Measurements from ENCODE around the gene CC2D1A.

CC2D1A gene

GRCh38 chr19:13908674-13909073 lies 2.7 kb downstream of the CC2D1A start:
- TF ChIP-seq BACH2 (CRISPR knock-in tag; IDR thresholded peaks at IDR 0.05; ENCODE audit: borderline replicate concordance), result no peak
- TF ChIP-seq CSDC2 (CRISPR knock-in tag; IDR thresholded peaks at IDR 0.05), result no peak
- TF ChIP-seq ZNF70 (CRISPR knock-in tag; IDR thresholded peaks at IDR 0.05), result no peak
- TF ChIP-seq ZFP3 (CRISPR knock-in tag; IDR thresholded peaks at IDR 0.05), result no peak
- no peak for TF ChIP-seq TCF4 (CRISPR knock-in tag; IDR thresholded peaks at IDR 0.05; ENCODE audit: borderline replicate concordance)
- no peak for TF ChIP-seq POU6F1 (CRISPR knock-in tag; IDR thresholded peaks at IDR 0.05; ENCODE audit: borderline replicate concordance, low read depth)
- no peak for TF ChIP-seq ZNF565 (CRISPR knock-in tag; conservative IDR thresholded peaks at IDR 0.05; ENCODE audit: low read depth)
- TF ChIP-seq TSHZ2 (CRISPR knock-in tag; IDR thresholded peaks at IDR 0.05), result no peak
- no peak for TF ChIP-seq ZFP30 (CRISPR knock-in tag; IDR thresholded peaks at IDR 0.05)
- no peak for TF ChIP-seq CREB5 (CRISPR knock-in tag; IDR thresholded peaks at IDR 0.05; ENCODE audit: low read depth)
- ATAC-seq, result no peak

- ATAC-seq, result no peak
- no peak for TF ChIP-seq ISL1 (CRISPR knock-in tag; IDR thresholded peaks at IDR 0.05)
- TF ChIP-seq GLIS3 (CRISPR knock-in tag; IDR thresholded peaks at IDR 0.05), result no peak
- TF ChIP-seq CREB5 (CRISPR knock-in tag; IDR thresholded peaks at IDR 0.05; ENCODE audit: low read depth), result no peak
- TF ChIP-seq RARB (CRISPR knock-in tag; IDR thresholded peaks at IDR 0.05), result no peak
- TF ChIP-seq ZNF8 (CRISPR knock-in tag; IDR thresholded peaks at IDR 0.05), result no peak
- TF ChIP-seq PPARA (CRISPR knock-in tag; IDR thresholded peaks at IDR 0.05; ENCODE audit: borderline replicate concordance), result no peak
- no peak for TF ChIP-seq TOX (CRISPR knock-in tag; IDR thresholded peaks at IDR 0.05; ENCODE audit: borderline replicate concordance)
- TF ChIP-seq ZFP3 (CRISPR knock-in tag; IDR thresholded peaks at IDR 0.05), result no peak
- no peak for TF ChIP-seq POU6F1 (CRISPR knock-in tag; IDR thresholded peaks at IDR 0.05; ENCODE audit: borderline replicate concordance, low read depth)
- TF ChIP-seq SNAI2 (CRISPR knock-in tag; IDR thresholded peaks at IDR 0.05), result no peak
- no peak for TF ChIP-seq CSRNP3 (CRISPR knock-in tag; IDR thresholded peaks at IDR 0.05)
- no peak for TF ChIP-seq ESRRG (CRISPR knock-in tag; IDR thresholded peaks at IDR 0.05)
- no peak for TF ChIP-seq CSDC2 (CRISPR knock-in tag; IDR thresholded peaks at IDR 0.05)
- no peak for TF ChIP-seq BACH2 (CRISPR knock-in tag; IDR thresholded peaks at IDR 0.05; ENCODE audit: borderline replicate concordance)
- TF ChIP-seq TCF4 (CRISPR knock-in tag; IDR thresholded peaks at IDR 0.05; ENCODE audit: borderline replicate concordance), result no peak
These were observed 3.4 kb downstream of the CC2D1A start for GRCh38 chr19:13909430-13909829.

- no peak for ATAC-seq
These were observed 7.4 kb downstream of the CC2D1A start for GRCh38 chr19:13913352-13913751.

More at GRCh38 chr19:13913352-13913751, 7.4 kb downstream of the CC2D1A start:
- no peak for TF ChIP-seq SNAI2 (CRISPR knock-in tag; IDR thresholded peaks at IDR 0.05)
- no peak for TF ChIP-seq PATZ1 (CRISPR knock-in tag; IDR thresholded peaks at IDR 0.05; ENCODE audit: borderline replicate concordance)
- no peak for TF ChIP-seq PPARA (CRISPR knock-in tag; IDR thresholded peaks at IDR 0.05; ENCODE audit: borderline replicate concordance)
- TF ChIP-seq POU6F1 (CRISPR knock-in tag; IDR thresholded peaks at IDR 0.05; ENCODE audit: borderline replicate concordance, low read depth), result no peak
- TF ChIP-seq BACH2 (CRISPR knock-in tag; IDR thresholded peaks at IDR 0.05; ENCODE audit: borderline replicate concordance), result no peak
- no peak for TF ChIP-seq CSRNP3 (CRISPR knock-in tag; IDR thresholded peaks at IDR 0.05)
- no peak for TF ChIP-seq ZNF8 (CRISPR knock-in tag; IDR thresholded peaks at IDR 0.05)
